OCI-LY7 (cell line): ENCODE measurements around the gene YIPF1. TPM values are rescaled to one million over a fixed set of nuclear protein-coding genes. Genes with fewer than 3 reads are reported as not detected.

Experiments
- BruUV-seq: library from RNA; stranded (reverse); fragments of 400-500 nt; replicated peaks from 2 replicates; lab custom pipeline; 2021; lab: Mats Ljungman, UMichigan
- CTCF ChIA-PET: fragments of 300-600 bp; sonication (Branson Sonifier 250); formaldehyde crosslinking; loops from one replicate; lab custom pipeline; 2022; ENCODE audit warnings: antibody characterized with exemption; ENCODE audit not compliant: unreplicated experiment; lab: Charles Lee
- POLR2A ChIA-PET: fragments of 300-600 bp; sonication (Branson Sonifier 250); formaldehyde crosslinking; loops from one replicate; lab custom pipeline; 2022; ENCODE audit warnings: antibody characterized with exemption; lab: Charles Lee
- DNase-seq: peaks from one replicate; pipeline ENCODE4 v3.0.0-alpha.2; 2015; ENCODE audit warnings: low spot score
- H2AFZ ChIP-seq: fragments of 200-600 bp; sonication (generic), shearing (Covaris generic); 2 replicates; pipeline ENCODE4 v1.6.1; 2014; ENCODE audit warnings: mild to moderate bottlenecking, antibody characterized with exemption, low read length, moderate library complexity
- H3K27ac ChIP-seq: fragments of 200-600 bp; sonication (generic); 2 replicates; pipeline ENCODE4 v1.5.1; 2014; ENCODE audit warnings: mixed run types, low read depth, mild to moderate bottlenecking, moderate library complexity, low read length, inconsistent platforms; ENCODE audit not compliant: poor library complexity, severe bottlenecking
- H3K36me3 ChIP-seq: fragments of 200-600 bp; sonication (generic); 2 replicates; pipeline ENCODE4 v1.6.1; 2014; ENCODE audit warnings: mild to moderate bottlenecking, antibody characterized with exemption, low read length, moderate library complexity, mixed read lengths; ENCODE audit not compliant: insufficient read depth
- H3K4me1 ChIP-seq: fragments of 200-600 bp; sonication (generic); 2 replicates; pipeline ENCODE4 v1.5.1; 2014; ENCODE audit warnings: mild to moderate bottlenecking, low read length; ENCODE audit not compliant: insufficient read depth, poor library complexity, severe bottlenecking
- H3K4me2 ChIP-seq: fragments of 200-600 bp; sonication (generic); 2 replicates; pipeline ENCODE4 v1.6.1; 2014; ENCODE audit warnings: mild to moderate bottlenecking, low read length
- H3K4me3 ChIP-seq: fragments of 200-600 bp; sonication (generic); 2 replicates; pipeline ENCODE4 v1.5.1; 2014; ENCODE audit warnings: mild to moderate bottlenecking, low read depth, low read length; ENCODE audit not compliant: poor library complexity, severe bottlenecking
- H3K79me2 ChIP-seq: fragments of 200-600 bp; sonication (generic); 2 replicates; pipeline ENCODE4 v1.6.1; 2016; ENCODE audit warnings: low read depth, mild to moderate bottlenecking, low read length, moderate library complexity, mixed read lengths; ENCODE audit not compliant: insufficient read depth
- H3K9me2 ChIP-seq: fragments of 200-600 bp; sonication (generic); 2 replicates; pipeline ENCODE4 v1.6.1; 2016; ENCODE audit warnings: mild to moderate bottlenecking, low read length, mixed read lengths; ENCODE audit not compliant: insufficient read depth
- H3K9me3 ChIP-seq: fragments of 200-600 bp; sonication (generic); 2 replicates; pipeline ENCODE4 v1.6.1; 2014; ENCODE audit warnings: mild to moderate bottlenecking, mixed run types, low read length, mixed read lengths
- H4K20me1 ChIP-seq: fragments of 200-600 bp; sonication (generic); 2 replicates; pipeline ENCODE4 v1.6.1; 2014; ENCODE audit warnings: mild to moderate bottlenecking, antibody characterized with exemption, low read length, moderate library complexity, mixed read lengths; ENCODE audit not compliant: insufficient read depth
- EZH2phosphoT487 ChIP-seq: fragments of 200-600 bp; sonication (generic); IDR thresholded peaks from 2 replicates; pipeline ENCODE4 v1.6.1; 2018; ENCODE audit warnings: low read depth, borderline replicate concordance, mild to moderate bottlenecking, mixed run types, antibody characterized with exemption, low read length, moderate library complexity, mixed read lengths
- intact Hi-C: fragments of 100-400 bp; cut with micrococcal nuclease; formaldehyde crosslinking; loops from one replicate; pipeline ENCODE4 v1.10.0; 2022; ENCODE audit not compliant: unreplicated experiment
- total RNA-seq, 2 experiments: library from RNA; depleted of rRNA in 1 of 2; stranded (reverse); fragments of >200 nt in 1 of 2; shearing (Covaris generic) in 1 of 2; gene quantifications; 2 replicates each; pipeline ENCODE4 v1.2.3, GENCODE V29; 2014 to 2022
- TF ChIP-seq, protein P1 (sequence below): fragments of 200-600 bp; sonication (generic); conservative IDR thresholded peaks from 2 replicates; pipeline ENCODE4 v1.5.1; 2014; ENCODE audit warnings: mild to moderate bottlenecking, antibody characterized with exemption, low read length, moderate library complexity, mixed read lengths

YIPF1 gene
- total RNA-seq, 2 experiments from 2014 or later = 15.0 to 16.7 TPM

DNA sequence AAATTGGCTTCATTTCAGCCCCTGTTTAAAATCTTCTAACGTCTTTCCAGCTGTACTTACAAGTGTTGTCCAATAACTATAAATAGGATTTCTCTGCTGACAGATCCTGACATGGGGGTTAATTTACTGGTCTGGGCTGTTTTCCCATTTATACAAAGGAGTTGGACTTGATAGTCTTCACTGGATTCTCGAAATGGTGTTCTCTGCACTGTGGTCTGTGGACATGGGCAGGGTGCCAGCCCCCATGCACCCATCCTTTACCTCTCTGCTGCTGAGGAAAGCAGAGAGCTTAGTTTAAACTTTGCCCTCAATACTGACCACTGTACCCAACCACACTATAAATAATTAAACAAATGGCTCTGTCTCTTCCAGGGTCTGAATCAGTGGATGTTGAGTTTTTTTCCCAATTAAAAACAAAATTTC lies 9.6 kb upstream of the YIPF1 start:
- intact Hi-C loops = no loop called here
- Histone ChIP-seq H2AFZ (no peak overlapping the region), H3K27ac (no peak overlapping the region), H4K20me1 (no peaks in the 10 kb centered on the region), H3K9me2 (no peaks in the 10 kb centered on the region), H3K36me3 (no peaks in the 10 kb centered on the region), H3K4me2 (no peak overlapping the region), H3K79me2 (no peaks in the 10 kb centered on the region), H3K9me3 (no peaks in the 10 kb centered on the region), H3K4me3 (no peak overlapping the region), H3K4me1 (no peaks in the 10 kb centered on the region)
- TF ChIP-seq, protein P1, sequence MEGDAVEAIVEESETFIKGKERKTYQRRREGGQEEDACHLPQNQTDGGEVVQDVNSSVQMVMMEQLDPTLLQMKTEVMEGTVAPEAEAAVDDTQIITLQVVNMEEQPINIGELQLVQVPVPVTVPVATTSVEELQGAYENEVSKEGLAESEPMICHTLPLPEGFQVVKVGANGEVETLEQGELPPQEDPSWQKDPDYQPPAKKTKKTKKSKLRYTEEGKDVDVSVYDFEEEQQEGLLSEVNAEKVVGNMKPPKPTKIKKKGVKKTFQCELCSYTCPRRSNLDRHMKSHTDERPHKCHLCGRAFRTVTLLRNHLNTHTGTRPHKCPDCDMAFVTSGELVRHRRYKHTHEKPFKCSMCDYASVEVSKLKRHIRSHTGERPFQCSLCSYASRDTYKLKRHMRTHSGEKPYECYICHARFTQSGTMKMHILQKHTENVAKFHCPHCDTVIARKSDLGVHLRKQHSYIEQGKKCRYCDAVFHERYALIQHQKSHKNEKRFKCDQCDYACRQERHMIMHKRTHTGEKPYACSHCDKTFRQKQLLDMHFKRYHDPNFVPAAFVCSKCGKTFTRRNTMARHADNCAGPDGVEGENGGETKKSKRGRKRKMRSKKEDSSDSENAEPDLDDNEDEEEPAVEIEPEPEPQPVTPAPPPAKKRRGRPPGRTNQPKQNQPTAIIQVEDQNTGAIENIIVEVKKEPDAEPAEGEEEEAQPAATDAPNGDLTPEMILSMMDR = no peak
- BruUV-seq = no TSS peak
- no peak for DNase-seq
- ChIA-PET CTCF (interaction anchor here (1.4 kb wide), 1 partner anchor 9 kb away, joined by 4 read pairs; no protein-coding TSS in a partner anchor), POLR2A (interaction anchor here (0.5 to 2.3 kb wide), 6 partner anchors 10 to 659 kb away, joined by 3 to 8 read pairs (median 3); partner anchors contain the start of genes IFT25 and YIPF1)

DNA sequence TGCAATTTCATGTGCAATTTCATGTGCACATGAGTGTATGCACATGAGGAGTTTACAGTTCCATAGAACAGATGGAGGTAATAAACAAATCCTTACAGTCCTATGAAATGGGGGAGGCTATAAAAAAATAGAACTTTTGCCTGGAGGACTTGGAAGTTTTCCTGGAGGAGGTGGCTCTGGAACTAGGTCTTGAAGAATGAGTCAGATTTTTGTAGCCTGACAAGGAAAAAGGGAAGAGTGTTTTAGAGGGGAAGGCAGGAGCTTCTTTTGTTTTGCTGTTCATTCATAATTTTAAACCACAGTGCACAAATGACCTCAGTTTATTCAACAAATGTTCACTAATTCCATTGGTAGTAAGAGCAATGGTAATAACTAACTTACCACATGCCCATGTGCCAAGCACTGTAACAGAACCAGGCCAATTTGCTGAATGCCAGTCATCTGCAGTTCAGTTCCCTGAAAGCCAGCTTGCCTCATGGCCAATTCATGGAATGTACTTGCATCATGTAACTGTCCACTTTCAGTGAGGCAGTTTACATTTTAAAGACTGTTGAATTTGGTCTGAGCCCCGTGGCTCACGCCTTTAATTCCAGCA lies 7.1 kb upstream of the YIPF1 start:
- Histone ChIP-seq H3K4me1 (no peaks in the 10 kb centered on the region), H2AFZ (no peak overlapping the region), H3K9me3 (no peaks in the 10 kb centered on the region), H3K9me2 (no peaks in the 10 kb centered on the region), H3K27ac (no peak overlapping the region), H3K4me2 (no peak overlapping the region), H3K4me3 (no peak overlapping the region), H4K20me1 (no peaks in the 10 kb centered on the region), H3K36me3 (no peaks in the 10 kb centered on the region), H3K79me2 (no peaks in the 10 kb centered on the region)
- DNase-seq = no peak
- ChIA-PET CTCF (no interaction called here), POLR2A (no interaction called here)
- BruUV-seq = no TSS peak
- TF ChIP-seq EZH2phosphoT487 = no peak
- TF ChIP-seq, protein P1 = no peak
- intact Hi-C loops = no loop called here

DNA sequence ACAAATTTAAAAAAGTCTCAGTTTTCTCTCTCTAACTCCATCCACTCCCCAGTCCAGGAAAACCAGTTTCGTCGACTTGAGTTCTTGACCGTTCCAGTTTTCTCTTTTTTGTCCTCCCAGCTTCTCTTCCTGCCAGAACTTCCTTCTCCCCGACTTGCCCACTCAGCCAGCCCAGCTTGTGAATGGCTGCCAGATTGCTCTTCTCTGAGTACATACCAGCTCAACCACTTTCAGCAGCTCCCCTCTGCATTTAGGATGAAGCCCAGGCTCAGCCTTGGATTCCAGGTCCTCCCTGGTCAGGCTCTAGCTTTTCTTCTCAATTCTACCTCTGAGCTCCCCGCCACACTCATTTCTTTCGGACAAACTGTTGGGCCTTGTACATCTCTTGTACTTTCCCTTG lies 5.8 kb upstream of the YIPF1 start:
- Histone ChIP-seq H3K4me3 (no peak overlapping the region), H2AFZ (no peak overlapping the region), H3K9me3 (no peaks in the 10 kb centered on the region), H3K79me2 (no peaks in the 10 kb centered on the region), H3K9me2 (no peaks in the 10 kb centered on the region), H3K4me1 (peaks cover 4% of the 10 kb centered on the region), H3K27ac (no peak overlapping the region), H3K4me2 (no peak overlapping the region), H4K20me1 (no peaks in the 10 kb centered on the region), H3K36me3 (no peaks in the 10 kb centered on the region)
- BruUV-seq = no TSS peak
- TF ChIP-seq, protein P1 = no peak
- no peak for TF ChIP-seq EZH2phosphoT487
- intact Hi-C loops = no loop called here
- CTCF ChIA-PET = interaction anchor here (0.6 kb wide), 1 partner anchor 116 kb away, joined by 3 read pairs; no protein-coding TSS in a partner anchor
- DNase-seq = no peak
- POLR2A ChIA-PET = no interaction called here
